ENCODE measurements around the gene CDSN. TPM values are rescaled to one million over a fixed set of nuclear protein-coding genes. Genes with fewer than 3 reads are reported as not detected.
A peak's percentile ranks its signal among the peaks of the same experiment; 100 is the strongest.

CDSN gene
- total RNA-seq, 6 experiments from 2014 or later, result not detected

DNA sequence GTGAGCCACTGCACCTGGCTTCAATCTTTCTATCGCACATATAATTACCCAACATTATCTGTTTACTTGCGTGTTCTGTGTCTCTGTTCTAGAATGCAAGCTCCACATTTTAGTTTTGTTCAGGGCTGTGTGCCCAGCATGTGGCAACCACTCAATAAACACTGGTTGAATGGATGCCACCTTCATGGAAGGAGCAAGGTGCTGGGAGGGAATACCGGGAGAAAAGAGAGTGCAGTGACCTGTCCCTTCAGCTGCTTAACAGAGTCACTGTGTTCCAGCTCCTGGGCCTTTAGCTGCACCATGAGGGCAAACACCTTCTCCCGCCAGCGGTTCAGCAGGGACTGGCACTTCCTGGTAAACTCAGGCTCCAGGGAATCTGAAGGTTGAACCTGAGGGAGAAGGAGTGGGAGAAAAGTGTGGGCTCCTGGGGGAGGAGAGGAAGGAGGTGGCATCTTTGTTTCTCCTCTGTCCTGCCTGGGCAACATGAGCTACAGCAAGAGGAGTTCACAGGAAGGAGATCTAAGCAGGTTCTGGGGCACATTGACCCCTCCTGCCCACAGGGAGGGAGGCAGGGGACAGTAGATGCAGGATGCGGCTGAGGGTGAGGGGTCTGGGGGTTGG is 29.7 kb upstream of the CDSN start:
- Mint-ChIP-seq H3K27me3 (ENCODE audit: insufficient read depth) (peaks cover 4% of the 10 kb centered on the region), H3K36me3 (ENCODE audit: low read depth) (peaks cover 10% of the 10 kb centered on the region; the same call in 1 of the 2 replicates)
- no peak for DNase-seq

DNA sequence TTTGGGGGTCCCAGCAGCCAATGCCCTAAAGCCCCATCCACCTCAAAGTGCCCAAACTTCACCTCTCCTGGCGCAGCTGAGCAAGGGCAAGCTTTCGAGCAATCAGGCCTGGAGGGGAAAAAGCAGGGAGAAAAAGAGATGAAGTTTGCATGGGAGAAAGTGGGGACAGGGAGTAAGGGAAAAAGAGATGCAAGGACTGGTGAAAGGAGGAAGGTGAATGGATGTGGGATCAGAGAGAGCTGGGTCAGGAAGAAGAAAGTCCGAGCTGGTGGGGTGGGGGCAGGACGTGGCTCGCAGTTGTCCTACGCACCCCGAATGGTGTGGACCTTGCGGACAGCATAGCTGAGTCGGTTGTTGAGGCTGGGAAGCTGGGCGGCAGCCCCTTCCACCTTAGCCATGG is 25.1 kb upstream of the CDSN start:
- no peak overlapping the region for H3K4me3 Mint-ChIP-seq
- H3K4me1 Mint-ChIP-seq (ENCODE audit: low read depth), result peaks cover 21% of the 10 kb centered on the region
- no peak overlapping the region for H3K27ac Mint-ChIP-seq
- no peak for DNase-seq
- no peaks in the 10 kb centered on the region for H3K9me3 Mint-ChIP-seq
- peaks cover 2% of the 10 kb centered on the region; the same call in 1 of the 2 replicates for H3K27me3 Mint-ChIP-seq (ENCODE audit: insufficient read depth)
- H3K36me3 Mint-ChIP-seq (ENCODE audit: low read depth), result 0 out of 2 replicates have a peak, but pooled peaks cover 9% of the 10 kb centered on the region
- TF ChIP-seq, protein P1, sequence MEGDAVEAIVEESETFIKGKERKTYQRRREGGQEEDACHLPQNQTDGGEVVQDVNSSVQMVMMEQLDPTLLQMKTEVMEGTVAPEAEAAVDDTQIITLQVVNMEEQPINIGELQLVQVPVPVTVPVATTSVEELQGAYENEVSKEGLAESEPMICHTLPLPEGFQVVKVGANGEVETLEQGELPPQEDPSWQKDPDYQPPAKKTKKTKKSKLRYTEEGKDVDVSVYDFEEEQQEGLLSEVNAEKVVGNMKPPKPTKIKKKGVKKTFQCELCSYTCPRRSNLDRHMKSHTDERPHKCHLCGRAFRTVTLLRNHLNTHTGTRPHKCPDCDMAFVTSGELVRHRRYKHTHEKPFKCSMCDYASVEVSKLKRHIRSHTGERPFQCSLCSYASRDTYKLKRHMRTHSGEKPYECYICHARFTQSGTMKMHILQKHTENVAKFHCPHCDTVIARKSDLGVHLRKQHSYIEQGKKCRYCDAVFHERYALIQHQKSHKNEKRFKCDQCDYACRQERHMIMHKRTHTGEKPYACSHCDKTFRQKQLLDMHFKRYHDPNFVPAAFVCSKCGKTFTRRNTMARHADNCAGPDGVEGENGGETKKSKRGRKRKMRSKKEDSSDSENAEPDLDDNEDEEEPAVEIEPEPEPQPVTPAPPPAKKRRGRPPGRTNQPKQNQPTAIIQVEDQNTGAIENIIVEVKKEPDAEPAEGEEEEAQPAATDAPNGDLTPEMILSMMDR (IDR thresholded peaks at IDR 0.05), result no peak

More for the DNA sequence above, 29.7 kb upstream of the CDSN start:
- TF ChIP-seq, protein P1 (IDR thresholded peaks at IDR 0.05), result no peak
- Mint-ChIP-seq H3K4me1 (ENCODE audit: low read depth) (no peaks in the 10 kb centered on the region), H3K27ac (no peak overlapping the region), H3K4me3 (no peak overlapping the region), H3K9me3 (no peaks in the 10 kb centered on the region)

DNA sequence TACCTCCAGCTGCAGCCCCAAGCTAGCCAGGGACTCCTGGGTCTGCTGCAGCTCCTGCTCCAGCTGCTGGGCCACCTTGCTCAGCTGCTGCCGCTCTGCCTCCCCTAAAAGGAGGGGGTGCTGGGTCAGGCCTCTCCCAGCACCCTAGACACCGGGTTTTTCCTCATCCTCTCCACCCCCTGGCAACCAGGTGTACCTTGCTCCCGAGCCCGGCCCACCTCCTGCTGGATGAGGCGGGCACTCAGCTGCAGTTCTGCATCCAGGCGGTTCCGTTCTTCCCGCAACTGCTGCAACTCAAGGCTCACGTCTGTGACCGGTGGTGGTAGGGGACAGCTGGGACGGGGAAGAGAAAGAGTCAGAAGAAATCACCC is 24.7 kb upstream of the CDSN start:
- DNase-seq, result no peak
- H3K9me3 Mint-ChIP-seq, result no peaks in the 10 kb centered on the region
- TF ChIP-seq, protein P1 (IDR thresholded peaks at IDR 0.05), result no peak
- H3K4me3 Mint-ChIP-seq, result no peak overlapping the region
- H3K27ac Mint-ChIP-seq, result no peak overlapping the region
- peaks cover 2% of the 10 kb centered on the region; the same call in 1 of the 2 replicates for H3K27me3 Mint-ChIP-seq (ENCODE audit: insufficient read depth)
- 0 out of 2 replicates have a peak, but pooled peaks cover 9% of the 10 kb centered on the region for H3K36me3 Mint-ChIP-seq (ENCODE audit: low read depth)
- H3K4me1 Mint-ChIP-seq (ENCODE audit: low read depth), result peaks cover 21% of the 10 kb centered on the region

DNA sequence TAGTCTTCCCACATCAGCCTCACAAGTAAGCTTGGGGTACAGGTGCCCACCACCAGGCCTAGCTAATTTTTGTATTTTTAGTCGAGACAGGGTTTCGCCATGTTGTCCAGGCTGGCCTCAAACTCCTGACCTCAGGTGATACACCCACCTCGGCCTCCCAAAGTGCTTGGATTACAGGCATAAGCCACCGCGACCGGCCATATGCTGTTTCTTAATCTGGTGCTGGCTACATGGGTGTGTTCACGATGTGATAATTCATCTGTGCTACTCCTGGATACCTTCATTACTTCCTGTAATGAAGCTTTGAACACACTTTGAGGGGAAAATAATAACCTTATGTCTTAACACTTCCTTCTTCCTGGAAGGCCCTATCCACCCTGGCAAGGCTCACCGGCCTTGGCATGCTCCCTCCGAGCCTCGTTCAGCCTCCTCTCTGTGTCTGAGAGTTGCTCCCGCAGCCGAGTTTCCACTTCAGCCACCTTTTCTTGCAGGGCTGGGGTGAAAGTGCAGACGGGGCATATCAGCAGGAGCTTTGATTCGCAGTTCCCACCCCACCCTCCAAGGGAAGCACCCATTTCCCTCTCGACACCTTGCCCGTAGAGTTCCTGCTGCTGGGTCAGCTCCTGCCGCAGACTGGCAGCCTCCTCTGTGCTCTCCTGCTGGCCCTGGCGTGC is 24.2 kb upstream of the CDSN start:
- H3K36me3 Mint-ChIP-seq (ENCODE audit: low read depth), result 0 out of 2 replicates have a peak, but pooled peaks cover 9% of the 10 kb centered on the region
- no peak overlapping the region for H3K4me3 Mint-ChIP-seq
- no peak for DNase-seq
- H3K27ac Mint-ChIP-seq, result no peak overlapping the region
- H3K4me1 Mint-ChIP-seq (ENCODE audit: low read depth), result peaks cover 26% of the 10 kb centered on the region
- H3K27me3 Mint-ChIP-seq (ENCODE audit: insufficient read depth), result peaks cover 2% of the 10 kb centered on the region; the same call in 1 of the 2 replicates
- TF ChIP-seq, protein P1 (IDR thresholded peaks at IDR 0.05), result no peak
- H3K9me3 Mint-ChIP-seq, result no peaks in the 10 kb centered on the region

DNA sequence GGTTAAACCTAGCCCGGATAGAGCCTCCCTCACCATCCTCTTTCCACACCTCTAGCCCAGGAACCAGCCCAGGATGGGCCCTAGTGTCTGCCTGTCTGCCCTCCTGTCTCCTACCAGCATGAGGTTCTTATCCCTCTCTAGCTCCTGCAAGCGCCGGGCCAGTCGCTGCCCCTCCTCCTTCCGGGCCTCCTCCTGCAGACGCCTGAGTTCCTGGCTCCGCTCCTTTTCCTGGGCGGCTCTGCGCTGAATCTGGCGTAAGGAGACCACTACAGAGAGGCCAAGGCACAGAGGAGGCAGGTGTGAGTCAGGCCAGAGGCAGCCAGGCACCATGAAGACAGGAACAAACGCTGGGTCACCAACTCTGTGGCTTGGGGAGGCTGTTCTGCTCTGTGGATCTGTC is 22.9 kb upstream of the CDSN start:
- no peaks in the 10 kb centered on the region for H3K9me3 Mint-ChIP-seq
- no peak for DNase-seq

More for the DNA sequence above, 22.9 kb upstream of the CDSN start:
- H3K27me3 Mint-ChIP-seq (ENCODE audit: insufficient read depth), result peaks cover 2% of the 10 kb centered on the region; the same call in 1 of the 2 replicates
- peaks cover 32% of the 10 kb centered on the region for H3K4me1 Mint-ChIP-seq (ENCODE audit: low read depth)
- 0 out of 2 replicates have a peak, but pooled peaks cover 9% of the 10 kb centered on the region for H3K36me3 Mint-ChIP-seq (ENCODE audit: low read depth)
- H3K4me3 Mint-ChIP-seq, result no peak overlapping the region; the same call in 1 of the 2 replicates
- H3K27ac Mint-ChIP-seq, result peak overlapping the region; percentile 65; the same call in 1 of the 2 replicates
- TF ChIP-seq, protein P1 (IDR thresholded peaks at IDR 0.05), result no peak
